DND-41 (cell line): ENCODE data around the gene PRKAR2B.

Experiments used
- ATAC-seq: fragments of 200-7000 bp; cut with Tn5 transposase; 3 replicates; pipeline ENCODE4 v1.9.1; 2021; ENCODE audit warnings: low read depth; ENCODE audit not compliant: insufficient read depth
- DNase-seq: peaks from one replicate; pipeline ENCODE4 v3.0.0-alpha.2; 2020
- H2AFZ ChIP-seq: 2 replicates; pipeline ENCODE4 v1.6.0; 2012; ENCODE audit warnings: low read depth, low read length
- H3K27ac ChIP-seq: 2 replicates; pipeline ENCODE4 v1.5.1; 2012; ENCODE audit warnings: low read length, inconsistent platforms
- H3K27me3 ChIP-seq: fragments of 200-600 bp; sonication (generic); 2 replicates; pipeline ENCODE4 v1.6.0; 2012; ENCODE audit warnings: low read length, mild to moderate bottlenecking, inconsistent platforms; ENCODE audit not compliant: insufficient read depth, poor library complexity
- H3K36me3 ChIP-seq: 2 replicates; pipeline ENCODE4 v1.5.1; 2012; ENCODE audit warnings: low read length, inconsistent platforms; ENCODE audit not compliant: insufficient read depth
- H3K4me1 ChIP-seq: 2 replicates; pipeline ENCODE4 v1.5.1; 2012; ENCODE audit warnings: mild to moderate bottlenecking, low read length; ENCODE audit not compliant: insufficient read depth
- H3K4me2 ChIP-seq: 2 replicates; pipeline ENCODE4 v1.6.0; 2012; ENCODE audit warnings: mild to moderate bottlenecking, moderate library complexity, low read length, inconsistent platforms; ENCODE audit not compliant: insufficient read depth
- H3K4me3 ChIP-seq, 2 experiments: fragments of 200-600 bp in 1 of 2; shearing (Covaris generic) in 1 of 2; 2 replicates each; pipeline ENCODE4 v1.5.1; 2012 to 2016; ENCODE audit warnings: inconsistent platforms in 2 of 2, low read length in 2 of 2, mild to moderate bottlenecking in 2 of 2, low read depth in 1 of 2, moderate library complexity in 1 of 2
- H3K79me2 ChIP-seq: 2 replicates; pipeline ENCODE4 v1.6.0; 2012; ENCODE audit warnings: low read length, inconsistent platforms; ENCODE audit not compliant: insufficient read depth
- H3K9ac ChIP-seq: 2 replicates; pipeline ENCODE4 v1.6.0; 2012; ENCODE audit warnings: low read depth, mild to moderate bottlenecking, inconsistent platforms, low read length, moderate library complexity
- H3K9me3 ChIP-seq: 2 replicates; pipeline ENCODE4 v1.5.1; 2012; ENCODE audit warnings: low read length, moderate library complexity, mild to moderate bottlenecking, inconsistent platforms; ENCODE audit not compliant: insufficient read depth, severe bottlenecking
- H4K20me1 ChIP-seq: 2 replicates; pipeline ENCODE4 v1.6.0; 2012; ENCODE audit warnings: low read length; ENCODE audit not compliant: insufficient read depth
- EZH2 ChIP-seq: IDR thresholded peaks from 3 replicates; pipeline ENCODE4 v1.6.1; 2012; ENCODE audit warnings: borderline replicate concordance, low read depth, mild to moderate bottlenecking, moderate library complexity, low read length, inconsistent platforms; ENCODE audit not compliant: severe bottlenecking
- TF ChIP-seq, protein P1 (sequence below): IDR thresholded peaks from 2 replicates; pipeline ENCODE4 v1.5.1; 2012; ENCODE audit warnings: borderline replicate concordance, low read length, moderate library complexity, mild to moderate bottlenecking; ENCODE audit not compliant: poor library complexity, severe bottlenecking; ENCODE audit errors: extremely low read depth

The PRKAR2B gene

DNA sequence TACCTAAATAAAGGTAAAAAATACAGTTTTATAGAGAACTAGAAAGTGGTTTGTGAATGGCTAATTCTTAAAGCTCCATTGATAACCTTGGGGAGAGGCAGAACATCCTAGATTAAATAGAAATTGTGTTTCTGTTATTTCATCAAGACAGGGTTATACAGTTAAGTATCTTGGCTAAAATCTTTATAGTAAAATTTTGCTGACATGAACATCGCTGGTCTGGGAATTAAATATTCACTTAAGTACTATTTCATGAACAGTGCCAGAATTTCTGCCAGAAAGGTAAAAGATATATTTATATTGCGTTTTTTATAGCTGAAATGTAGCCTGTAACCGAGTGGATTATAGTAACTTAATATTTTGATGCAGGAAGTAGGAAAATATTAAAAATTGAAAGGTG is 70.6 kb downstream of the PRKAR2B start:
- H3K27ac ChIP-seq = no peak overlapping the region

DNA sequence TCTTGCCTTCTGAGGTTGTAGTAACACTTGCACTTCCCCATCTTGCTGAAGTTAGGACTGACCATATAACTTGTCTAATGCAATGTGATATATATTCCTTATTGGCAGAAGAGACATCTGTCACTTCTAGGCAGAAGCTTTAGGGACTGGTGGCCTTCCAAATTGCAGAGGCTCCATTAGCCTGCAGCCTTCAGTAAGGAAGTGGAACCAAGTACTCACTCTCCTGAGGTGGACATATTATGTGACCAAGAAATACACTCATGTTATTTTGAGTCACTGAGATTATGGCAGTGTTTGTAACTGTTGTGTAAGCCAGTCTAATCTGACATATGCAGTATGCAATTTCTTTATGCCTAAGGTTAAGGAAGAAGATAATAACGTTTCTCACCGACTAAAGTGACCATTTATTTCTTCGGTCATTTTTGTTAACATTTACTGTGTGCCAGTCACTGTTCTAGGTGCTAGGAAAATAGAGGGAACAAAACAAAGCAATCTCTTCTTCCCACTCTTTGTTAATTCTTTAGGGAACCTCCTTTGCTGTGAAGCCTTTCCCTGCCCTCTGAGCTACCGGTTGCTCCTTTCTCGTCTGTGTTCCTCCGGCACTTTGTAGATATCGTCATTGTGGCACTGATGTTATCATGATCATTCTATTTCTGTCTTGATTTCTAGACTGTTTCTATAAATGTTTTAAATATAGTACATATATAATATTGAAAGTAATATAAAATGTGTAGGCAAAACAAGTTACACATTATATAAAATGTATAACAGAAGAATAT is 71.4 kb downstream of the PRKAR2B start:
- no peak overlapping the region for H3K27ac ChIP-seq
- H3K4me3 ChIP-seq = no peak overlapping the region
- no peaks in the 10 kb centered on the region for H3K4me1 ChIP-seq
- ATAC-seq (no peak), DNase-seq (no peak)
- no peaks in the 10 kb centered on the region for H4K20me1 ChIP-seq
- no peak overlapping the region for H3K4me2 ChIP-seq
- no peaks in the 10 kb centered on the region for H3K36me3 ChIP-seq
- no peaks in the 10 kb centered on the region for H3K79me2 ChIP-seq
- H3K27me3 ChIP-seq = peaks cover 6% of the 10 kb centered on the region
- no peak overlapping the region for H3K9ac ChIP-seq
- TF ChIP-seq EZH2 = no peak
- TF ChIP-seq, protein P1, sequence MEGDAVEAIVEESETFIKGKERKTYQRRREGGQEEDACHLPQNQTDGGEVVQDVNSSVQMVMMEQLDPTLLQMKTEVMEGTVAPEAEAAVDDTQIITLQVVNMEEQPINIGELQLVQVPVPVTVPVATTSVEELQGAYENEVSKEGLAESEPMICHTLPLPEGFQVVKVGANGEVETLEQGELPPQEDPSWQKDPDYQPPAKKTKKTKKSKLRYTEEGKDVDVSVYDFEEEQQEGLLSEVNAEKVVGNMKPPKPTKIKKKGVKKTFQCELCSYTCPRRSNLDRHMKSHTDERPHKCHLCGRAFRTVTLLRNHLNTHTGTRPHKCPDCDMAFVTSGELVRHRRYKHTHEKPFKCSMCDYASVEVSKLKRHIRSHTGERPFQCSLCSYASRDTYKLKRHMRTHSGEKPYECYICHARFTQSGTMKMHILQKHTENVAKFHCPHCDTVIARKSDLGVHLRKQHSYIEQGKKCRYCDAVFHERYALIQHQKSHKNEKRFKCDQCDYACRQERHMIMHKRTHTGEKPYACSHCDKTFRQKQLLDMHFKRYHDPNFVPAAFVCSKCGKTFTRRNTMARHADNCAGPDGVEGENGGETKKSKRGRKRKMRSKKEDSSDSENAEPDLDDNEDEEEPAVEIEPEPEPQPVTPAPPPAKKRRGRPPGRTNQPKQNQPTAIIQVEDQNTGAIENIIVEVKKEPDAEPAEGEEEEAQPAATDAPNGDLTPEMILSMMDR = no peak
- H2AFZ ChIP-seq = no peak overlapping the region
- no peaks in the 10 kb centered on the region for H3K9me3 ChIP-seq

More for the DNA sequence above, 70.6 kb downstream of the PRKAR2B start:
- no peak overlapping the region for H3K4me3 ChIP-seq
- no peaks in the 10 kb centered on the region for H4K20me1 ChIP-seq
- no peak overlapping the region for H2AFZ ChIP-seq
- ATAC-seq = no peak
- H3K9ac ChIP-seq = no peak overlapping the region
- H3K4me2 ChIP-seq = no peak overlapping the region
- no peak for DNase-seq
- H3K27me3 ChIP-seq = peaks cover 6% of the 10 kb centered on the region
- TF ChIP-seq, protein P1 = no peak
- TF ChIP-seq EZH2 = no peak
- H3K9me3 ChIP-seq = no peaks in the 10 kb centered on the region
- H3K4me1 ChIP-seq = no peaks in the 10 kb centered on the region
- no peaks in the 10 kb centered on the region for H3K36me3 ChIP-seq
- no peaks in the 10 kb centered on the region for H3K79me2 ChIP-seq

DNA sequence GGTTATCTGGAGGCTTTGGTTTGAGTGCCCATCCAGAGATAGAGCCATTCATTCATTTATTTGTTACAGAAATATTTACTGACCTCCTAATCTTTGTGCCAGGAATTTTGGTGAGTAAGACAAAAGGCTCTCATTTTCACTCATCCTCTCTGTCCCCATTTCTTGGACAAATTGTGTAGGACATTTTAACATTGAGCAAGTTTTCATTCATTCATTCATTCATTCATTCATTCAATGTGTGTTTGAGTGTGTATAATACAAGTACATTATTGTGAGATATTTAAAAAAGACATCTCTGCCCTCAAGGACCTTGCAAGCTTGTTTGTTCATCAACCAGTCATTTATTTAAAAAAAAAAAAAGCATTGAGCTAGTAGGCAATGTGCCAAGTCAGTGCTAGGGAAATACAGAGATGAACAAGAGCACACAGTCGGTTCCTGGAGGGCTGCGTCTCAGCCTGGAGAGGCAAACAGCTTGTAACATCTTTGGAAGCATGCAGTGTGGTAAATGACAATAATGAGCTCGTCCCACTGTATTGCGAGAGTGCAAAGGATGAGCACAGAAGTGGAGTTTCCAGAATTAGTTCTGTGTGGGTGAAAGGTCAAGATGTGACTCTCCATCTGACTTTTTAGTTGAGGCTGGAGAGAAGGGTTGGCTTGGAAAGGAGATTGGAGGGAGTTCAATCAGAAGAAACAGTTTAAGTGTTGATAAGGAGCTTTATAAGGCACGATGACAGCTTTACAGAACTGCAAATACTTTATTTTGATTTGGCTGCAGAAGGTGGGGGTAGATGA is 73.8 kb downstream of the PRKAR2B start:
- Histone ChIP-seq H3K9me3 (no peaks in the 10 kb centered on the region), H3K27me3 (peaks cover 6% of the 10 kb centered on the region), H3K4me1 (no peaks in the 10 kb centered on the region), H2AFZ (no peak overlapping the region), H3K27ac (no peak overlapping the region), H4K20me1 (no peaks in the 10 kb centered on the region), H3K4me3 (no peak overlapping the region), H3K4me2 (no peak overlapping the region), H3K36me3 (no peaks in the 10 kb centered on the region), H3K9ac (no peak overlapping the region), H3K79me2 (no peaks in the 10 kb centered on the region)
- DNase-seq (no peak), ATAC-seq (no peak)
- TF ChIP-seq EZH2 = no peak
- TF ChIP-seq, protein P1 = no peak
